HepG2 (cell line): Measurements from ENCODE around the gene CAVIN3.

ENCODE experiments used
- RFX5 ChIP-seq: IDR thresholded peaks from 2 replicates; pipeline ENCODE4 v1.6.1; 2011; ENCODE audit warnings: low read depth, low read length, improper control_type of control experiment
- ZNF589 ChIP-seq: sonication (generic); formaldehyde crosslinking; conservative IDR thresholded peaks from 2 replicates; pipeline ENCODE4 v1.8.0; 2022; ENCODE audit warnings: mild to moderate bottlenecking, moderate library complexity, missing genetic modification reagents
- TF ChIP-seq, protein P1 (sequence below): sonication (generic); formaldehyde crosslinking; IDR thresholded peaks from 2 replicates; pipeline ENCODE4 v1.5.0; 2020; ENCODE audit warnings: mild to moderate bottlenecking, missing genetic modification reagents, moderate library complexity
- TF ChIP-seq, protein P2 (sequence below): sonication (generic); formaldehyde crosslinking; IDR thresholded peaks from 2 replicates; pipeline ENCODE4 v1.5.0; 2020; ENCODE audit warnings: missing genetic modification reagents, mild to moderate bottlenecking, borderline replicate concordance

DNA sequence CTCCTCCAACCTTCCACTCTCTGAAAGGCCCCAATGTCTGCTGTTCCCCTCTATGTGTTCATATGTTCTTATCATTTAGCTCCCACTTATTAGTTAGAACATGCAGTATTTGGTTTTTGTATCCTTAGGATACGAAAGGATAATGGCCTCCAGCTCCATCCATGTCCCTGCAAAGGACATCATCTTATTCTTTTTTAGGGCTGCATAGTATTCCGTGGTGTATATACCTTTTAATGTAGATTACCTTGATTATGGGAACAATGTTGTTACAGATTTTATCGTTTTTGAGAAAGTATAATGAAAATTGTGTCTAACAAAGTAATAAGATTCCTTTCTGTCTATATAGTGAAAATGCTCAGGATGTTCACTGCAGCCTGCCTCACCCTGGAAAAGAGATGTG lies 16.0 kb upstream of the CAVIN3 start:
- TF ChIP-seq ZNF589 (CRISPR knock-in tag): no peak
- TF ChIP-seq RFX5: no peak
- TF ChIP-seq, protein P1, sequence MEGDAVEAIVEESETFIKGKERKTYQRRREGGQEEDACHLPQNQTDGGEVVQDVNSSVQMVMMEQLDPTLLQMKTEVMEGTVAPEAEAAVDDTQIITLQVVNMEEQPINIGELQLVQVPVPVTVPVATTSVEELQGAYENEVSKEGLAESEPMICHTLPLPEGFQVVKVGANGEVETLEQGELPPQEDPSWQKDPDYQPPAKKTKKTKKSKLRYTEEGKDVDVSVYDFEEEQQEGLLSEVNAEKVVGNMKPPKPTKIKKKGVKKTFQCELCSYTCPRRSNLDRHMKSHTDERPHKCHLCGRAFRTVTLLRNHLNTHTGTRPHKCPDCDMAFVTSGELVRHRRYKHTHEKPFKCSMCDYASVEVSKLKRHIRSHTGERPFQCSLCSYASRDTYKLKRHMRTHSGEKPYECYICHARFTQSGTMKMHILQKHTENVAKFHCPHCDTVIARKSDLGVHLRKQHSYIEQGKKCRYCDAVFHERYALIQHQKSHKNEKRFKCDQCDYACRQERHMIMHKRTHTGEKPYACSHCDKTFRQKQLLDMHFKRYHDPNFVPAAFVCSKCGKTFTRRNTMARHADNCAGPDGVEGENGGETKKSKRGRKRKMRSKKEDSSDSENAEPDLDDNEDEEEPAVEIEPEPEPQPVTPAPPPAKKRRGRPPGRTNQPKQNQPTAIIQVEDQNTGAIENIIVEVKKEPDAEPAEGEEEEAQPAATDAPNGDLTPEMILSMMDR: no peak
- TF ChIP-seq, protein P2, sequence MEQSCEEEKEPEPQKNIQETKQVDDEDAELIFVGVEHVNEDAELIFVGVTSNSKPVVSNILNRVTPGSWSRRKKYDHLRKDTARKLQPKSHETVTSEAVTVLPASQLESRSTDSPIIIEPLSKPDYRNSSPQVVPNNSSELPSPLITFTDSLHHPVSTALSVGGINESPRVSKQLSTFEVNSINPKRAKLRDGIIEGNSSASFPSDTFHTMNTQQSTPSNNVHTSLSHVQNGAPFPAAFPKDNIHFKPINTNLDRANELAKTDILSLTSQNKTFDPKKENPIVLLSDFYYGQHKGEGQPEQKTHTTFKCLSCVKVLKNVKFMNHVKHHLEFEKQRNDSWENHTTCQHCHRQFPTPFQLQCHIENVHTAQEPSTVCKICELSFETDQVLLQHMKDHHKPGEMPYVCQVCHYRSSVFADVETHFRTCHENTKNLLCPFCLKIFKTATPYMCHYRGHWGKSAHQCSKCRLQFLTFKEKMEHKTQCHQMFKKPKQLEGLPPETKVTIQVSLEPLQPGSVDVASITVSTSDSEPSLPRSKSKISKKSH (CRISPR knock-in tag): no peak
